ENCODE data around the gene ERCC3. TPM values are rescaled to one million over a fixed set of nuclear protein-coding genes. Genes with fewer than 3 reads are reported as not detected.

The ERCC3 gene
- total RNA-seq, 1 donor, result 47.1 TPM

GRCh38 chr2:127220768-127221527, 73.0 kb downstream of the ERCC3 start:
- no peak for DNase-seq (ENCODE audit: low read depth)

DNA sequence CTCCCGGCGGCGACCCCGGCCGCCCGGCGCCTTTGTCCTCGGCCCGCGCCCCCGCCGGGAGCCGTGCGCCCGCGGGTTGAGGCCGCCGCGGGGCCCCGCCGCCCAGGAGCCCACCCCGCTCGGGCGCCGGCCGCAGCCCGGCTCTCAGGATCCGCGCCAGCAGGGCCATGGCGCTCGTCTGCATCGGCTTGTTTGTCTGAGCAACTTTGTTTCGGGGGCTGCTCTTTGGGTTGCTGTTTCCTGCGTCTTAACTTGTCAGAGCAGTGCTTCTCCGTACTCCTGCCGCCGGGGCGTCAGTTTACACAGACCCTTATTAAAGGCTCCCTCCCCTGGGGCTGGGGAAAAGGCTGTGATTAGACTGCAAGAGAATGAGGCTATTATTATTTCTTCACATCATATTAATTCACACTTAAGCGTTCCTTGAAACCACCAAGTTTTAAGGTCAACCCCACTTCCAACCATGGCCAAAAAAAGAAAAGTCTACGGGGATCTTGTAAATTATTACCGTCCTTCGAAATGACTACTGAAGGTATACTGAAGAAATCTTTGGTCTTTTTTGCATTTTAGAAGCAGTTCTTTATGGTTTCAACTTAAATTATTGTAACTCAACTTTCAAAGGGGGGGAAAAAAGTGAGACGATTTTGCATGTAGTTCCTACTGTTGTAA, 73.7 kb downstream of the ERCC3 start, which contains the start of gene CYP27C1:
TSS of gene CYP27C1 (minus strand) at position 198 of the 666 bp plus-strand sequence. CDS start at position 169, 29 bp downstream.
- no peak for DNase-seq (ENCODE audit: low read depth)
- peak within 1 kb of the TSS; percentile 51 for H3K4me3 ChIP-seq (ENCODE audit: low read depth, low read length)
- TF ChIP-seq, protein P1, sequence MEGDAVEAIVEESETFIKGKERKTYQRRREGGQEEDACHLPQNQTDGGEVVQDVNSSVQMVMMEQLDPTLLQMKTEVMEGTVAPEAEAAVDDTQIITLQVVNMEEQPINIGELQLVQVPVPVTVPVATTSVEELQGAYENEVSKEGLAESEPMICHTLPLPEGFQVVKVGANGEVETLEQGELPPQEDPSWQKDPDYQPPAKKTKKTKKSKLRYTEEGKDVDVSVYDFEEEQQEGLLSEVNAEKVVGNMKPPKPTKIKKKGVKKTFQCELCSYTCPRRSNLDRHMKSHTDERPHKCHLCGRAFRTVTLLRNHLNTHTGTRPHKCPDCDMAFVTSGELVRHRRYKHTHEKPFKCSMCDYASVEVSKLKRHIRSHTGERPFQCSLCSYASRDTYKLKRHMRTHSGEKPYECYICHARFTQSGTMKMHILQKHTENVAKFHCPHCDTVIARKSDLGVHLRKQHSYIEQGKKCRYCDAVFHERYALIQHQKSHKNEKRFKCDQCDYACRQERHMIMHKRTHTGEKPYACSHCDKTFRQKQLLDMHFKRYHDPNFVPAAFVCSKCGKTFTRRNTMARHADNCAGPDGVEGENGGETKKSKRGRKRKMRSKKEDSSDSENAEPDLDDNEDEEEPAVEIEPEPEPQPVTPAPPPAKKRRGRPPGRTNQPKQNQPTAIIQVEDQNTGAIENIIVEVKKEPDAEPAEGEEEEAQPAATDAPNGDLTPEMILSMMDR (IDR thresholded peaks at IDR 0.05; ENCODE audit: insufficient read depth, low read depth, low read length), result no peak

More at GRCh38 chr2:127220768-127221527, 73.0 kb downstream of the ERCC3 start:
- TF ChIP-seq, protein P1 (IDR thresholded peaks at IDR 0.05; ENCODE audit: insufficient read depth, low read depth, low read length), result no peak
- no peak overlapping the region for H3K4me3 ChIP-seq (ENCODE audit: low read depth, low read length)

DNA sequence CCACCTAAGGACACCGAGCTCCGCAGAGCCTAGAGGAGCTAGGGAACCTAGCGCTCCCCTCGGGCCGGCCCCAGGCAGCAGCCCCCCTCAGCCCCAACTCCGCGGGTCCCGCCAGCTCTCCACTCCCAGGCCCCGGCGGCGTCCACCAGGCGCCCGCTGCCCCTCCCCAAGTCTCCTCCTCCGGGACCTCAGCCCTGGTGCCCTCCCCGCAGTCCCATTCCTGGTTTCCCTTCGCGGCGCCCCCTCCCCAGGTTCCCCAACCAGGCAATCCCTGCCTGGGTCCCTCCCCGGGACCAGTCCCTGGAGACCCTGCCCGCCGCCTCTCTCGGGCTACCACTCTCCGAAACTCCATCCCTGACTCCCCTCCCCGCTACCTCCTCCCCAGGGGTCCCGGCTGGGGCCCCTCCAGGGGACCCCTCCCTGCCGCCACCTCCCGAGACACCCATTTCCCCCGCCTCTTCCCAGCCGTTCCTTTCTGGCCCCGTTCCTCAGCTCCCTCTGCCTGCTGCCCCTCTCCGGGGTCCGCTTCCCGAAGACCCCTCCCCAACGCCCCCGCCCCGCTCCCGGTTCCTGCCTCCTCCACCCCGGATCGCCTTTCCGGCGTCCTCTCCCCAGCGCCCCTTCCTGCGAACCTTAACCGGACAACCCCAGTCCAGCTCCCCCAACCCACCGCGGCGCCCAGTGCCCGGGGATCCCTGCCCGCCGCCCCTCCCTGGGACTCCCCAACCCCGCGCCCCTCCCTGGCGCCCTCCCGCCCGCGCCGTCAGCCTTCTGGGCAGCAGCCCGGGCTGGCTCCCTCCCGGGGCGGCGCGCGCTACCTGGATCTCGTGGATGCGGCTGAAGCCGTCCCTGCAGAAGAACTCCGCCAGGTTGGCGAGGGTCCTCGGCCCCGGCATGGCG, 74.5 kb downstream of the ERCC3 start:
- TF ChIP-seq, protein P1 (IDR thresholded peaks at IDR 0.05; ENCODE audit: insufficient read depth, low read depth, low read length), result no peak
- DNase-seq (ENCODE audit: low read depth), result no peak
- H3K4me3 ChIP-seq (ENCODE audit: low read depth, low read length), result peak overlapping the region; percentile 51

DNA sequence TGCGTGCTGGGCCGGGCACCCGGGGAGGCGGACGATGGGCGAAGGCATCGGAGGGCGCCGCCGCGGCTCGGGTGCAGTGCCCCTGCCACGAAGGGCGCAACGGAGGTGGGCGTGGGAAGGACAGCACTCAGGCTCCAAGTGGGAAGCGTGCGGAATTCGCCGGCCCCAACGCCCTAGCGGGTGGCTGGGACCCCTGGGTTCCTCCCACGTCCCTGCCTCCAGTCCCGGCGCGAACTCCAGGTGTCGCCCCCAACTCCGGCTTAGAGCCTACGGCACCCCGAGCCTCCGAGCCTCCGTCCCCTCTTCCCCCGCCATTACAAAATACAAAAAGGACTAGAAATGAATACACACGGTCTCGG, 75.2 kb downstream of the ERCC3 start:
- TF ChIP-seq, protein P1 (IDR thresholded peaks at IDR 0.05; ENCODE audit: insufficient read depth, low read depth, low read length), result no peak
- DNase-seq (ENCODE audit: low read depth), result no peak
- peak overlapping the region; percentile 51 for H3K4me3 ChIP-seq (ENCODE audit: low read depth, low read length)

- TF ChIP-seq, protein P1 (IDR thresholded peaks at IDR 0.05; ENCODE audit: insufficient read depth, low read depth, low read length), result no peak
- no peak for DNase-seq (ENCODE audit: low read depth)
- no peak overlapping the region for H3K4me3 ChIP-seq (ENCODE audit: low read depth, low read length)
These were observed 76.2 kb downstream of the ERCC3 start for GRCh38 chr2:127217470-127218325.

DNA sequence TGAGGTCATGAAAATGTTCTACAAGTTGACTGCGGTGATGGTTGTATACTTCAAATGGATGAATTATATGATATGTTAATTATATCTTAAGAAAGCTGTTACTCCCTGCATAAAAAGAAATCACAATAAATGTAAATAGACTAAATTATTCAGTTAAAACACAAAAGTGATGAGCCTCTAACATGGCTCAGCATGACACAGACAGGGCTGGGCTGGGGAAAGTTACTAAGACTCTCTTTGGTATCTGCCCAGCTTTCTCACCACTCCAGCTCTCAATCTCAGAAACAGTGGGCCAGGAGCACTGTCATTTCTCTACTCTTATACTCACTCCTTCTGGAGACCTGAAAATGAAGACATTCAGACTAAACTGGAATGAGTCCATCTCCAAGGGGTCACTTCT, 77.4 kb downstream of the ERCC3 start:
- no peak overlapping the region for H3K4me3 ChIP-seq (ENCODE audit: low read depth, low read length)
- DNase-seq (ENCODE audit: low read depth), result no peak
- TF ChIP-seq, protein P1 (IDR thresholded peaks at IDR 0.05; ENCODE audit: insufficient read depth, low read depth, low read length), result no peak

Data from fibroblast of villous mesenchyme (primary cell).